ENCODE measurements around the gene PALM3.

The PALM3 gene

GRCh38 chr19:14006766-14007562 is 54.9 kb downstream of the PALM3 start:
- H3K27ac ChIP-seq, result peak overlapping the region; percentile 90
- TF ChIP-seq CTCF (conservative IDR thresholded peaks at IDR 0.05), result no peak

- peak within 1 kb of the TSS; percentile 90 for H3K27ac ChIP-seq
- TF ChIP-seq CTCF (conservative IDR thresholded peaks at IDR 0.05), result no peak
These were observed 55.7 kb downstream of the PALM3 start, which contains the start of gene RFX1 for GRCh38 chr19:14006085-14006765. TSS of gene RFX1 (minus strand) at chr19:14006320. CDS start at chr19:13993843, 12,477 bp downstream.

GRCh38 chr19:14005349-14006084 is 56.4 kb downstream of the PALM3 start:
- TF ChIP-seq CTCF (conservative IDR thresholded peaks at IDR 0.05), result no peak
- H3K27ac ChIP-seq, result peak overlapping the region; percentile 90

- peak overlapping the region; percentile 90 for H3K27ac ChIP-seq
- no peak for TF ChIP-seq CTCF (conservative IDR thresholded peaks at IDR 0.05)
These were observed 57.1 kb downstream of the PALM3 start for GRCh38 chr19:14004619-14005348.
